Parathyroid adenoma (tissue), 2 donors: ENCODE measurements around the gene AP4E1.
"Not testable (repeated sequence)": the region's sequence is repeated elsewhere in the genome, so short reads cannot be mapped to it uniquely, and the experiment has no call there.

Experiments
- H2AFZ ChIP-seq: fragments of 300-600 bp; sonication (generic); one replicate; pipeline ENCODE4 v1.7.0; 2017; ENCODE audit warnings: antibody characterized with exemption, mild to moderate bottlenecking
- H3K27ac ChIP-seq: fragments of 300-600 bp; sonication (generic); one replicate; pipeline ENCODE4 v1.7.0; 2017
- H3K27me3 ChIP-seq: fragments of 300-600 bp; sonication (generic); one replicate; pipeline ENCODE4 v1.7.0; 2017; ENCODE audit warnings: low read length; ENCODE audit not compliant: control insufficient read depth, insufficient read depth
- H3K36me3 ChIP-seq: fragments of 300-600 bp; sonication (generic); one replicate; pipeline ENCODE4 v1.7.0; 2017; ENCODE audit warnings: low read length; ENCODE audit not compliant: control insufficient read depth, insufficient read depth
- H3K4me1 ChIP-seq: fragments of 300-600 bp; sonication (generic); one replicate; pipeline ENCODE4 v1.7.0; 2017; ENCODE audit warnings: control low read depth
- H3K4me2 ChIP-seq: fragments of 300-600 bp; sonication (generic); one replicate; pipeline ENCODE4 v1.7.0; 2017; ENCODE audit warnings: low read length
- H3K4me3 ChIP-seq: fragments of 300-600 bp; sonication (generic); one replicate; pipeline ENCODE4 v1.7.0; 2017; ENCODE audit warnings: low read depth, low read length
- H3K79me2 ChIP-seq: fragments of 300-600 bp; sonication (generic); one replicate; pipeline ENCODE4 v1.7.0; 2017; ENCODE audit warnings: control low read depth
- H3K9ac ChIP-seq: fragments of 300-600 bp; sonication (generic); one replicate; pipeline ENCODE4 v1.7.0; 2017; ENCODE audit warnings: mild to moderate bottlenecking
- H3K9me3 ChIP-seq: fragments of 300-600 bp; sonication (generic); one replicate; pipeline ENCODE4 v1.7.0; 2017; ENCODE audit warnings: low read length; ENCODE audit not compliant: control insufficient read depth
- TF ChIP-seq, protein P1 (sequence below): fragments of 300-600 bp; sonication (generic); IDR thresholded peaks from one replicate; pipeline ENCODE4 v1.7.0; 2017; ENCODE audit warnings: antibody characterized with exemption, mild to moderate bottlenecking
- donor health status: primary hyperparathyroidism.

AP4E1 gene

DNA sequence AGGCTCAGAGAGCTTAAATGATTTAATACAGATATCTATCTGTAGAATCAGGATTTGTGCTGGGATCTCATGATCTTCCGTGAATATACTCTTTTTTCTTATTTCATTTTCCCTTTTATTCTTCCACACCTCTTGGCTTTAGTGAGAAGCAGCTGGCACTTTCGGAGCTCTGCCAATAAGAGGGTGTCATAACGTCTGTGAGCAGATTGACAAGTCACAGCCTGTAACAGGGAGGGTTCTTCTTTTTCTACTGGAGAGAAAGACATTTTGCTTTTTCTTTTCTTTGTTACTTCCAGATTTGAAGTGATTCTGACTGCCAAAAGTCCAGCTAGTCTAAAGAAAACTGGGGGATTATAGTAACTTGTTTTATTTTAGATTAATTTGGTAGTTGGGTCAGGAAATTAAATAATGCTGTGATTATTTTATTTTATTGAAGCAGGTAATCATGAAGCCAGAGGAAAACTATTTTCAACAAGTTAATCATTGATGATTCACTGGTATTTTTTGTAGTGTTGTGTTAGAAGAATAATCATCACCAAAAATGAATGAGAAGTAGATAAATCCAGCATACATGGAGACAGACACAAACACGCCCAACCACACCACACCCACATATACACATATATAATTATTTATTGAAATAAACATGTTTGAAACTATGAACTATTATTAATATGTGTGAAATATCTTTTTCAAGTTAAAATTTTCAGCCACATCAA lies 116.4 kb downstream of the AP4E1 start:
- TF ChIP-seq, protein P1, sequence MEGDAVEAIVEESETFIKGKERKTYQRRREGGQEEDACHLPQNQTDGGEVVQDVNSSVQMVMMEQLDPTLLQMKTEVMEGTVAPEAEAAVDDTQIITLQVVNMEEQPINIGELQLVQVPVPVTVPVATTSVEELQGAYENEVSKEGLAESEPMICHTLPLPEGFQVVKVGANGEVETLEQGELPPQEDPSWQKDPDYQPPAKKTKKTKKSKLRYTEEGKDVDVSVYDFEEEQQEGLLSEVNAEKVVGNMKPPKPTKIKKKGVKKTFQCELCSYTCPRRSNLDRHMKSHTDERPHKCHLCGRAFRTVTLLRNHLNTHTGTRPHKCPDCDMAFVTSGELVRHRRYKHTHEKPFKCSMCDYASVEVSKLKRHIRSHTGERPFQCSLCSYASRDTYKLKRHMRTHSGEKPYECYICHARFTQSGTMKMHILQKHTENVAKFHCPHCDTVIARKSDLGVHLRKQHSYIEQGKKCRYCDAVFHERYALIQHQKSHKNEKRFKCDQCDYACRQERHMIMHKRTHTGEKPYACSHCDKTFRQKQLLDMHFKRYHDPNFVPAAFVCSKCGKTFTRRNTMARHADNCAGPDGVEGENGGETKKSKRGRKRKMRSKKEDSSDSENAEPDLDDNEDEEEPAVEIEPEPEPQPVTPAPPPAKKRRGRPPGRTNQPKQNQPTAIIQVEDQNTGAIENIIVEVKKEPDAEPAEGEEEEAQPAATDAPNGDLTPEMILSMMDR = no peak
- Histone ChIP-seq H3K4me1 (no peaks in the 10 kb centered on the region), H3K27ac (no peak overlapping the region), H3K4me3 (no peak overlapping the region), H3K36me3 (no peaks in the 10 kb centered on the region), H3K79me2 (no peaks in the 10 kb centered on the region), H2AFZ (no peak overlapping the region), H3K4me2 (no peak overlapping the region), H3K9me3 (no peaks in the 10 kb centered on the region), H3K9ac (no peak overlapping the region), H3K27me3 (no peaks in the 10 kb centered on the region)

DNA sequence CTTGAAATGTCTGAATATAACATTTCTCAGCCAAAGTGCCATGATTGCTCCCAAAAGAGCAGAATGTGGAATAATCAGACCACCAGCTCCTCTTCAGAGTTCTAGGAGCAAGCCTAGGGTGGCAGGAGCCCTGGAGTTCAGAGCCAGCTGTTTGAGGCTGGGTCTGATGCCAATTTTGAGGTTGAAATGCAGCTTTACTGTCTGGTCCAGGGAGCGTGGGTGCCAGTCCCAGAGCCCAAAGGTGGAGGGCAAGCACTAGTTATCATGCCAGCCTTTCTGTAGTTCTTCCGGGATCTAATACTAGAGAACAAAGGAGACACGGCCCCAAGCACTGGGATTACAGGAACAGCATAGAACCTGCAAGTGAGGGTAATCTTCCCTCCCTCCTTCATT lies 117.0 kb downstream of the AP4E1 start:
- no peak overlapping the region for H3K9ac ChIP-seq
- no peak overlapping the region for H3K27ac ChIP-seq

DNA sequence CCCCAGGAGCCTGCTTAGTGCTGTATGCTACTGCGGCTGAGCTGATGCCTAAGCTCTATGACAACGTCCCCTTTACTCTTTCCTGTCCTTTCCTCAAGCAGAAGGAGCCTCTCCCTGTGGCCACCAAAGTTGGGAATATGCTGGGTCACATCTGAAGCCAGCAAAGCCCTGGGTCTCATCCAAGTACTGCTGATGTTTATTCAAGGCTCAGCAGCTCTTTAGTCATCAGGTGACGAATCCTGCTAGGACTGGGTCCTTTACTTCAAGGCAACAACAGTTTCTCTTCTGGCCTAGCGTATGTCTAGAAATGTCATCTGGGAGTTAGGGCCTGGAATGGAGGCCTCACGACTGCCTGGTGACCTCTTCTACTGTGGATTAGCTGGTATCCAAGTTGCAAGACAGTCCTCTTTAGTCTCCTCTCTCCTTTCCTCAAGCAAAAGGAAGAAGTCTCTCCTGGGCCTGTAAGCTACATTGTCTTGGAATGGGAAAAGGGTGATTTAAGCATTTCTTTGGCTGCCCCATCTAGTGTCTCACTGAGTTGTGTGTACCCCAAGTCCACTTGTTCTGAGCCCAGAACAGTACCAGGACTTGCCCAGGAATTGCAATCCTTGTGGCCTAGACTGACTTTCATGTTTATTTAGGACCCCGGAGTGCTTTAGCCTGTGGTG lies 122.3 kb downstream of the AP4E1 start:
- Histone ChIP-seq H3K79me2 (no peaks in the 10 kb centered on the region), H3K27me3 (no peaks in the 10 kb centered on the region), H3K9ac (no peak overlapping the region), H3K4me1 (no peaks in the 10 kb centered on the region), H3K9me3 (no peaks in the 10 kb centered on the region), H3K4me2 (no peak overlapping the region), H3K4me3 (no peak overlapping the region), H2AFZ (no peak overlapping the region), H3K36me3 (no peaks in the 10 kb centered on the region), H3K27ac (no peak overlapping the region)
- TF ChIP-seq, protein P1 = no peak

More for the DNA sequence above, 117.0 kb downstream of the AP4E1 start:
- H3K27me3 ChIP-seq = no peaks in the 10 kb centered on the region
- H3K9me3 ChIP-seq = no peaks in the 10 kb centered on the region
- H3K4me3 ChIP-seq = no peak overlapping the region
- TF ChIP-seq, protein P1 = no peak
- no peaks in the 10 kb centered on the region for H3K79me2 ChIP-seq
- H3K4me1 ChIP-seq = no peaks in the 10 kb centered on the region
- H2AFZ ChIP-seq = no peak overlapping the region
- H3K4me2 ChIP-seq = no peak overlapping the region
- H3K36me3 ChIP-seq = no peaks in the 10 kb centered on the region

DNA sequence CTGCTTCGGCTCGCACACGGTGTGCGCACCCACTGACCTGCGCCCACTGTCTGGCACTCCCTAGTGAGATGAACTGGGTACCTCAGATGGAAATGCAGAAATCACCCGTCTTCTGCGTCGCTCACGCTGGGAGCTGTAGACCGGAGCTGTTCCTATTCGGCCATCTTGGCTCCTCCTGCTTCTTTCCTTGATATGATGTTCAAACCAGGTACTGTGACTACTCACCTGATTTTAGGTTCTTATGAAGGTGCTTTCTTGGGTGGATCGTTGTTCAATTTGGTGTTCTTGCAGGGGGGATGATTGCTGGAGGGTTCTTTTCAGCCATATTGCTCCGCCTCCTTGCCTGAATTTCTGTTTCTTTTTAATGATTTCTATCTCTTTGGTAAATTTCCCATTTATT lies 129.0 kb downstream of the AP4E1 start:
- H2AFZ ChIP-seq, H3K4me3 ChIP-seq, H3K9me3 ChIP-seq, H3K4me2 ChIP-seq, H3K4me1 ChIP-seq, H3K27me3 ChIP-seq, H3K79me2 ChIP-seq, H3K9ac ChIP-seq, H3K36me3 ChIP-seq, H3K27ac ChIP-seq: not testable (repeated sequence)

DNA sequence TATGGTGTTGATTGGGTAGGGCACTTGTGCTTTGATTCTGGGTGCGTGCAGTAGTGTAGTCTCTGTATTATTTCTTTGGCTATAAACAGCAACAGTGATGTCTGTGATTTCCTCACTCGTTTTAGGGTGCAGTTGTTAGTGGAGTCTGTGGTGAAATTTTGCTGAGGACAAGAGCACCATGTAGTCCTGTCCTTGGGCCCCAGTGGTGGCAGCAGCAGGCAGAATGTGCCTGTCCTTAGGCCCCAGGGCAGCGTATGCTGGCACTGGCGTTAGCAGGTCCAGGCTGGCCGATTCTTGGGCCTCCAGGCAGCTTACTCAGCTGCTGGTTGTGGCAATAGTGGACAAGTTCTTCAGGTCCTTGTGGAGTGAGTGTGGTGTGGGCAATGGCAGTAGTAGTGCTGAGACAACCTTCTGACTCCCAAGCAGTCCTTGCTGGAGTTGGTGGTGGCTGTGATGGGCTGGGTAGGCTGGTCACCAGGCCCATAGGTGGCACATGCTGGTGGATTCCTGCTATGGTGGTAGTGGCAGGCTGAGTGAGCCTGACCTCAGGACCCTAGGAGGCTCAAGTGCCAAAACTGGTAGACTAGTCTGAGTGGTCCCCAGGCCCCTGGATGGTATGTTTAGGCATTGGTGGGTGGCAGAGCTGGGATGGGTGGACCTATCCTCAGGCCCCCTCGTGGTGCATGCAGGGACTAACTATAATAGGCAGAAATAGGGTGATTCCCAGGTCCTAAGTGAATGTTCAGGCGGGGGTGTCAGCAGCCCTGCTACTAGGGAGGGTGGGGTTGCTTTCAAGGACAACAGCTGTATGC lies 129.9 kb downstream of the AP4E1 start:
- H3K4me1 ChIP-seq = no peaks in the 10 kb centered on the region
- TF ChIP-seq, protein P1 = no peak

More for the DNA sequence above, 129.9 kb downstream of the AP4E1 start:
- Histone ChIP-seq H3K9ac (no peak overlapping the region), H3K27me3 (no peaks in the 10 kb centered on the region), H3K27ac (no peak overlapping the region), H3K36me3 (no peaks in the 10 kb centered on the region), H3K9me3 (no peaks in the 10 kb centered on the region), H3K79me2 (no peaks in the 10 kb centered on the region), H3K4me2 (no peak overlapping the region), H3K4me3 (no peak overlapping the region), H2AFZ (no peak overlapping the region)
